Retinal pigment epithelial cell (primary cell): ENCODE measurements around the gene CPT1B.

ENCODE experiments used
- DNase-seq: peaks from one replicate; pipeline ENCODE4 v3.0.0-alpha.2; 2010; ENCODE audit warnings: low read depth
- H3K4me3 ChIP-seq: 2 replicates; pipeline ENCODE4 v1.5.1; 2011; ENCODE audit warnings: mild to moderate bottlenecking, low read length, control low read depth, moderate library complexity
- TF ChIP-seq, protein P1 (sequence below): conservative IDR thresholded peaks from 2 replicates; pipeline ENCODE4 v1.5.1; 2011; ENCODE audit warnings: low read depth, low read length, control low read depth, inconsistent platforms

CPT1B gene

GRCh38 chr22:50553310-50553709 lies 24.9 kb downstream of the CPT1B start:
- no peak overlapping the region for H3K4me3 ChIP-seq
- no peak for DNase-seq
- TF ChIP-seq, protein P1, sequence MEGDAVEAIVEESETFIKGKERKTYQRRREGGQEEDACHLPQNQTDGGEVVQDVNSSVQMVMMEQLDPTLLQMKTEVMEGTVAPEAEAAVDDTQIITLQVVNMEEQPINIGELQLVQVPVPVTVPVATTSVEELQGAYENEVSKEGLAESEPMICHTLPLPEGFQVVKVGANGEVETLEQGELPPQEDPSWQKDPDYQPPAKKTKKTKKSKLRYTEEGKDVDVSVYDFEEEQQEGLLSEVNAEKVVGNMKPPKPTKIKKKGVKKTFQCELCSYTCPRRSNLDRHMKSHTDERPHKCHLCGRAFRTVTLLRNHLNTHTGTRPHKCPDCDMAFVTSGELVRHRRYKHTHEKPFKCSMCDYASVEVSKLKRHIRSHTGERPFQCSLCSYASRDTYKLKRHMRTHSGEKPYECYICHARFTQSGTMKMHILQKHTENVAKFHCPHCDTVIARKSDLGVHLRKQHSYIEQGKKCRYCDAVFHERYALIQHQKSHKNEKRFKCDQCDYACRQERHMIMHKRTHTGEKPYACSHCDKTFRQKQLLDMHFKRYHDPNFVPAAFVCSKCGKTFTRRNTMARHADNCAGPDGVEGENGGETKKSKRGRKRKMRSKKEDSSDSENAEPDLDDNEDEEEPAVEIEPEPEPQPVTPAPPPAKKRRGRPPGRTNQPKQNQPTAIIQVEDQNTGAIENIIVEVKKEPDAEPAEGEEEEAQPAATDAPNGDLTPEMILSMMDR: no peak

DNA sequence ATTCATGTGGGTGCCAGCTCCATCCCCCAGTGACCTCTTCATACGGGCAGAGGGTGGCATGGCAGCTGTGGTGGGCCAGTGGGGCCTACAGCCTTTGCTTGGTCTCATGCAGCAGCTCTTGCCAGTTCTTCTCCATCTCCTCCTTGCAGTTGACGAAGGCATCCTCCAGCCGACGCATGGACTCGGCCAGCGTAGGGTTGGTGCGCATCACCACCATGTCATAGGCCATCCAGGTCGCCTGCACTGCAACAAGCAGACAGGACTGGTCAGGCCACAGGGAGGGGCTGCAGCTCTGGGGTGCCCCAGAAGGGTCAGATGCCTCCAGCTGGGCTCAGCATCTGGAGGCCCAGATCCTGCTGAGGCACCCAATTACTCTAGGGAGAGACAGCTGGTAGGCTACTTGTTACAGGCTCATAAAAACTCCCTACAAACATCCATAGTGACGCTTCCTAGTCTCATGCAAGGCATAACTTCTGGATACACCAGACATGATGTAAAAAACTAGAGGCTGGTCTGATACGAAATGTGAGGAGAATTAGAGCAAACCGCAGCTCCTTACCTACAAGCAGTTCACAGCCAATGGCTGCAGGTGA lies 27.0 kb downstream of the CPT1B start:
- no peak for DNase-seq
- TF ChIP-seq, protein P1: no peak
- H3K4me3 ChIP-seq: no peak overlapping the region

- no peak overlapping the region for H3K4me3 ChIP-seq
- DNase-seq: no peak
- TF ChIP-seq, protein P1: no peak
These were observed 27.8 kb downstream of the CPT1B start for GRCh38 chr22:50550395-50550794.

DNA sequence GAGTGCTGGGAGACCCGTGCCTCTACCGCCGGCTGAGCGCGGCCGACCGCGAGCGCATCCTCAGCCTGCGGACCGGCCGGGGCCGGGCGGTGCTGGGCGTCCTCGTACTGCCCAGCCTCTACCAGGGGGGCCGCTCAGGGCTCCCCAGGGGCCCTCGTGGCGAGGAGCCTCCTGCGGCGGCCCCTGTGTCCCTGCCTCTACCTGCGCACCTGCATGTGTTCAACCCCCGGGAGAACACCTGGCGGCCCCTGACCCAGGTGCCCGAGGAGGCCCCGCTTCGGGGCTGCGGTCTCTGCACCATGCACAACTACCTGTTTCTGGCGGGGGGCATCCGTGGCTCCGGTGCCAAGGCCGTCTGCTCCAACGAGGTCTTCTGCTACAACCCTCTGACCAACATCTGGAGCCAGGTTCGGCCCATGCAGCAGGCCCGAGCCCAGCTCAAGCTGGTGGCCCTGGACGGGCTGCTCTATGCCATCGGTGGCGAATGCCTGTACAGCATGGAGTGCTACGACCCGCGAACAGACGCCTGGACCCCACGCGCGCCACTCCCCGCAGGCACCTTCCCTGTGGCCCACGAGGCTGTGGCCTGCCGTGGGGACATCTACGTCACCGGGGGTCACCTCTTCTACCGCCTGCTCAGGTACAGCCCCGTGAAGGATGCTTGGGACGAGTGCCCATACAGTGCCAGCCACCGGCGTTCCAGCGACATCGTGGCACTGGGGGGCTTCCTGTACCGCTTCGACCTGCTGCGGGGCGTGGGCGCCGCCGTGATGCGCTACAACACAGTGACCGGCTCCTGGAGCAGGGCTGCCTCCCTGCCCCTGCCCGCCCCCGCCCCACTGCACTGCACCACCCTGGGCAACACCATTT lies 29.1 kb downstream of the CPT1B start:
- DNase-seq: no peak
- H3K4me3 ChIP-seq: no peak overlapping the region
- TF ChIP-seq, protein P1: no peak

DNA sequence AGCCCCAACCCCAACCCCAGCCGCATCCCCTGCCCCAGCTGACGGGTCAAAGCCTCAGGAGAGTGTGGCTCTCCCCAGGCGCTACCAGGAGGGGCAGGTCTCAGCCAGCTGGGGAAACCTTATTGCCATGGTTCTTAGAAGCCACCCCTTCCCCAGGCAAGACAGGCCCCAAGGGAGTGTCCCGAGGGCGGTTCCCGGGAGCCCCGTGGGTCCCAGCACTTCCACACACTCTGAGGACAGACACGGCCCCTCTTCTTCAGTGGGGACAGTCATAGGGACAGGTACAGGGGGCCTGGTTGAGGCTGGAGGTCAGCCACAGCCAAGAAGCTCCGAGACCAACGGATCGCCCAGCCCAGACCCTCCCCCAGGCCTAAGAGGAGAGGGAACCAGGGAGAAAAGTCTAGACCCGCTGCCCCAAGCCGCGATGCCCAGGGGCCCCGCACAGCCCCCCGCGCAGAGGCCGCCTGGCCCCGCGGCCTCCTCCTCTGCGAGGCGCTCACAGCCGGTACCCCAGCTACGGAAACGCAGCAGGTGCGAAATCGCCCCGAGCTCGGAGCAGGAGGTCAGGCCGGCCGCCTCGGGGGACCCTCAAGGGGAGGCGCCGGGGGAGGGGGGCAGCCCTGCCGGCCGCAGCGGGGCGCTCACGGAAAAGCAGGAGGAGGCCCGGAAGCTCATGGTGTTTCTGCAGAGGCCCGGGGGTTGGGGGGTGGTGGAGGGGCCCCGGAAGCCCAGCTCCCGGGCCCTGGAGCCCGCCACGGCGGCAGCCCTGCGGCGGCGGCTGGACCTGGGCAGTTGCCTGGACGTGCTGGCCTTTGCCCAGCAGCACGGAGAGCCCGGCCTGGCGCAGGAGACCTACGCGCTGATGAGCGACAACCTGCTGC lies 29.9 kb downstream of the CPT1B start:
- DNase-seq: no peak
- H3K4me3 ChIP-seq: no peak overlapping the region
- TF ChIP-seq, protein P1: no peak

DNA sequence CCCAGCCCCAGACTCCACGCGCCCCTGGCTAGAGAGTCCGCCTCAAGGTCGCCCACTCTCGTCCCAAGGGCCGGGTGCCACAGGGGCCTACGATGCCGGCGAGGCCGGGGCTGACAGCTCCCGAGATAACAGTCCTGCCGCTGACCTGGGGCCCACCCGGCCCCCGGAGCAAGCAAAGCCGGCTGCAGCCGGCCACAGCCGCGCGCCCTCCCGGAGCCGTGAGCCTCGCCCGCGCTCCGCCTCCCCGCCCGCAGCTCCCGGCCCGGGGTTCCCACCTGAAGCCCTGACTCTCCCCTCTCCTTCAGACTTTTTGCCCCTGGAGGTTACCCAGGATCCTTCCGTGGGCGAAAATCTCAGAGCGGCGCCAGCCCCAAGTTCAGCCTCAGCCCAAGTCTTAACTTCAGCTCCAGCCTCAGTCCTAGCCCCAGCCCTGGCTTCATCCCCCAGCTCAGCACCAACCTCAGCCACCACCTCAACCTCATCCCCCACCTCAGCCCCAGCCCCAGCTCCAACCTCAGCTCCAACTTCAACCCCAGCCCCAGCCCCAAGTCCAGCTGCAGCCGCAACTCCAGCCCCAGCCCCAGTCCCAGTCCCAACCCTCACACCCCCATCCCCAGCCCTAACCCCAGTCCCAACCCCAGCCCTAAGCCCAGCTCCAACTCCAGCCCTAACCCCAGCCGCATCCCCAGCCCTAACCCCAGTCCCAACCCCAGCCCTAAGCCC lies 30.8 kb downstream of the CPT1B start:
- no peak overlapping the region for H3K4me3 ChIP-seq
- TF ChIP-seq, protein P1: no peak
- no peak for DNase-seq
